AG09319 (cell line): ENCODE results near the gene TBC1D9.

Source experiments
- DNase-seq: peaks from one replicate; pipeline ENCODE4 v3.0.0-alpha.2; 2010; ENCODE audit warnings: low read depth; ENCODE audit errors: extremely low read depth
- TF ChIP-seq, protein P1 (sequence below): IDR thresholded peaks from 2 replicates; pipeline ENCODE4 v1.5.1; 2011; ENCODE audit warnings: low read depth, mild to moderate bottlenecking, inconsistent platforms, low read length, moderate library complexity

Gene TBC1D9

GRCh38 chr4:140612357-140612756 lies 143.8 kb downstream of the TBC1D9 start:
- DNase-seq: no peak
- TF ChIP-seq, protein P1, sequence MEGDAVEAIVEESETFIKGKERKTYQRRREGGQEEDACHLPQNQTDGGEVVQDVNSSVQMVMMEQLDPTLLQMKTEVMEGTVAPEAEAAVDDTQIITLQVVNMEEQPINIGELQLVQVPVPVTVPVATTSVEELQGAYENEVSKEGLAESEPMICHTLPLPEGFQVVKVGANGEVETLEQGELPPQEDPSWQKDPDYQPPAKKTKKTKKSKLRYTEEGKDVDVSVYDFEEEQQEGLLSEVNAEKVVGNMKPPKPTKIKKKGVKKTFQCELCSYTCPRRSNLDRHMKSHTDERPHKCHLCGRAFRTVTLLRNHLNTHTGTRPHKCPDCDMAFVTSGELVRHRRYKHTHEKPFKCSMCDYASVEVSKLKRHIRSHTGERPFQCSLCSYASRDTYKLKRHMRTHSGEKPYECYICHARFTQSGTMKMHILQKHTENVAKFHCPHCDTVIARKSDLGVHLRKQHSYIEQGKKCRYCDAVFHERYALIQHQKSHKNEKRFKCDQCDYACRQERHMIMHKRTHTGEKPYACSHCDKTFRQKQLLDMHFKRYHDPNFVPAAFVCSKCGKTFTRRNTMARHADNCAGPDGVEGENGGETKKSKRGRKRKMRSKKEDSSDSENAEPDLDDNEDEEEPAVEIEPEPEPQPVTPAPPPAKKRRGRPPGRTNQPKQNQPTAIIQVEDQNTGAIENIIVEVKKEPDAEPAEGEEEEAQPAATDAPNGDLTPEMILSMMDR: no peak

- TF ChIP-seq, protein P1: no peak
- no peak for DNase-seq
These were observed 144.3 kb downstream of the TBC1D9 start for GRCh38 chr4:140611854-140612253.

DNA sequence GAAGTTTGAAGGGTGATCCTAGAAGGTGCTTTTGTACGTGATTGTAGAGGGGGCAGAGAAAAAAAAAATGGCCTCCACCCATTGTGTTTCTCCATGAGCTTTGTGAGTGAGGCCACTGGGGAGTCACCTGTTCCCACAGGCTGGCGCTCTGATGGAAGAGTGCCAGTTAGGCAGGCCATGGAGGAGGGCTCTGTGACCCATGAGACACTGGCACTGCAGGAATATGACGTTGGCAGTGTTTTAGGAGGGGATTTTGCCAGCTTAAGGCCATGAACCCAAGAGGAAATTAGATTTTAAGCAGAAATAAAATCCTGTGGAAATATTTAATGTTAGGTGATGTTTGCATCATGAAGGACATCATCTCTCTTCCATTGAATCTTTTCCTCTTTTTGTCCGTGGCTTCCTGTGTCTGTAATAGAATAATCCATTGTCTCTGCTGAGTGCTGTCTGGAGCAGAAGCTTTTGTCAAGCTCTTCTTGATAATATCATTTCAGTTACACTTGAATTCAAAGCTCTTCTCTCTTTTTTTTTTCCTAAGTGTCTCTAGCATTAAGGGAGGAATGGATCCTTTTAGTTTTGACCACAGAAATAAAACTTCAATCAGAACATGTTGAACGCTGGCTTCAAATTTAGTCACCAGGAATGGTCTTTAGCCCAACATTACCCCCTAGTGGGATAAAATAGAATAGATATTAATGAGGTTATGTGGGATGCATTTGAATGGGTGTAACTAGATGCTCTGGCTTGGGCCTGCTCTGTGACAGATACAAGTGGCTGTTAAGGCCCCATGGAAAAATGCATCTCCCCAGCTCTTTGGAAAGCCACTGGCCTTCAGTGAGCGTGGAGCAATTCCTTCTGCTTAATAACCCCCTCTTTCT lies 146.4 kb downstream of the TBC1D9 start:
- DNase-seq: peak; percentile 11
- TF ChIP-seq, protein P1: peak; percentile 43

GRCh38 chr4:140607852-140608251 lies 148.3 kb downstream of the TBC1D9 start:
- TF ChIP-seq, protein P1: no peak
- no peak for DNase-seq

DNA sequence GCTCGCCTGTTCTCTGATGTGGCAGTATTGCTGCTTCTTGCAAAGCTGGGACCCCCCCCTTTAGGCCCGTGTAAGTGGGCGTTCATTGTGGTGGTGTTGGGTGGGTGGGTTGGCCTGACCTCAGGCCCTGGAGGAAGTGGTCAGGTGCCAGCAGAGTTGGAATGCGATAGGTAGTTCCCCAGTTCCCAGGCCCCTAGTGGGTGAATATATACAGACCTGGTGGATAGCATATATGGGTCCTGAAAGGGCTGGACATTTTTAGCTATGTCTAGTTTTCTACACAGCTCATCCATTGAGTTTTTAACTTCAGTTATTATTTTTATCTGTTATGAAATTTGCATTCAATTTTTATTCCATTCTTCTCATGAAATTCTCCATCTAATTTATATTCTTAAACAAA lies 151.6 kb downstream of the TBC1D9 start:
- TF ChIP-seq, protein P1: no peak
- DNase-seq: no peak

- DNase-seq: no peak
- TF ChIP-seq, protein P1: no peak
These were observed 152.9 kb downstream of the TBC1D9 start for GRCh38 chr4:140603286-140603685.

GRCh38 chr4:140602714-140603113 lies 153.5 kb downstream of the TBC1D9 start:
- TF ChIP-seq, protein P1: no peak
- DNase-seq: no peak
